ENCODE data around the gene MEF2A. TPM values are rescaled to one million over a fixed set of nuclear protein-coding genes. Genes with fewer than 3 reads are reported as not detected.
"Not testable (repeated sequence)": the region's sequence is repeated elsewhere in the genome, so short reads cannot be mapped to it uniquely, and the experiment has no call there.

Gene MEF2A
- 10 to 100 TPM; 16.5 to 20.9 TPM for total RNA-seq

DNA sequence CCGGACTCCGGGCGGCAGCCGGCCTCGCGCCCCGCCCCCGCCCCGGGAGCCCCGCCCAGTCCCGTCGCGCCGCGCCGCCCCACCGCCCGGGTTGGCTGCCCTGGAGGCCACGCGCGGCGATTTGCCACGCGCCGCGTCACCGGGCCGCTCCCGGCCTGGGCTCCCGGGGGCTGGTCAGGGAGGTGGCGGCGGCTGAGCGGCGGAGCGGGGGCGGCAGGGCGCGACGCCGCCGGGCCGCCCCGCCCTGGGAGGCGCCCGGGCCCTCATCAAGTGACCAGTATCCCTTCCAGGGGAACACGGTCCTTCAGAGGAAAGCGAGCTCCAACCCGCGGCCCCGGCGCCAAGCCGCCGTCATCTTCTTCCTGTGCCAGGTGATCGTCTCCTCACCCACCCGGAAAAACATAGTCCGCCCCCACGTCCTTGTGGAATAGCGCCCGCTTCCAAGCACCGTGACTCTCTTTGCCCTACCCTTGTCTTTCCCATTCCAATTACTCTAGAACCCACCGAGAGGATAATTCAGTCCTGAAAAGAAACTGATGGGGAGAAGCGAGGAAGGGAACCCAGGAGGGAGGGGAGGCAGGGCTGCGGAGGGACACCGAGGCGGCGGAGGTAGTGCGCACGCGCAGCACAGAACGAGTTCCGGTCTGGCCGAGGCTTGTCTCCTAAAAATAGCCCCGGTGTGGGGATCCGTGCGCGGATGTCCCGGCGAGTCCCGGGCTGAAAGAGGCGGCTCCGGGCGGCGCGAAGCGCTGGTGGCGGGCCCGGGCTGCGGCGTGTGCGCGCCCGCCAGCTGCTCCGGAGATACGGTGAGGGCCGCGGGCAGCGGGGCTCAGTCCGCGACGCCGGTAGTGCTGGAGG, at the start of gene MEF2A:
TSS of gene MEF2A (plus strand) at position 686 of the 858 bp plus-strand sequence. CDS start 67,136 bp downstream, outside the sequence.
- no peaks in the 10 kb centered on the region for H3K9me3 Mint-ChIP-seq (ENCODE audit: low read depth)
- peaks cover 21% of the 10 kb centered on the region for H3K4me1 Mint-ChIP-seq
- H3K36me3 Mint-ChIP-seq (ENCODE audit: low read depth): no peaks in the 10 kb centered on the region
- DNase-seq (peak; percentile 95), ATAC-seq (peak; percentile 84)
- ChIA-PET POLR2A (interaction anchor here (0.6 to 1.4 kb wide), 3 partner anchors 97 to 151 kb away, joined by 3 read pairs; no protein-coding TSS in a partner anchor), CTCF (no interaction called here)
- H3K27me3 Mint-ChIP-seq: no peaks in the 10 kb centered on the region
- peak within 1 kb of the TSS; percentile 96 for H3K27ac Mint-ChIP-seq
- intact Hi-C loops (cut with DNase I, micrococcal nuclease): loop anchor here (1.0 to 10.0 kb wide), 14 partner anchors 52 to 1037 kb away; partner anchors contain the start of genes LRRC28 (in 2 of the 2), ADAMTS17 (in 1 of the 2), ASB7 (in 1 of the 2) and LINS1 (in 1 of the 2)
- H3K4me3 Mint-ChIP-seq: peak within 1 kb of the TSS; percentile 98

DNA sequence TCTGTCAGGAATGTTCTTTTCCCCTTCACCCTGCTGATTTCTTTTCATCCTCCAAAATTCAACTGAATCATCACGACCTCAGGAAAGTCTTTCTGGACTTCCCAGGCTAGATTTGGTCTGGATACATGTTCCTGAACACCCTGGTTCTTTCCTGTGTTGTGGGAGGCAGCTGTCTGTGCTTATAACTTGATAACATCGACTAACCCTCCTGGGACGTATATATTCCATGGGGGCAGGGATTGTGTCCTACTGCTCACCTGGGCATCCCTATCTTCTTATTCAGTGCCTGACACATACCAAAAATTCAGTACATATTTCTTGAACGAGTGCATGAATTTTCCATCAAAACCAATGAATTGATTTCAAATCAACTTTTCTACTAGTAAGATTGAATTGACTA, 47.6 kb upstream of the MEF2A start:
- POLR2A ChIA-PET: no interaction called here
- no peak for DNase-seq
- Mint-ChIP-seq H3K27ac (no peak overlapping the region), H3K36me3 (ENCODE audit: low read depth) (no peaks in the 10 kb centered on the region), H3K9me3 (ENCODE audit: low read depth) (no peaks in the 10 kb centered on the region), H3K4me3 (no peak overlapping the region), H3K27me3 (no peaks in the 10 kb centered on the region), H3K4me1 (peaks cover 2% of the 10 kb centered on the region)
- intact Hi-C loops (cut with DNase I, micrococcal nuclease): no loop called here
- CTCF ChIA-PET: interaction anchor here (1.1 kb wide), 1 partner anchor 17 kb away, joined by 3 read pairs; no protein-coding TSS in a partner anchor
- ATAC-seq: no peak

DNA sequence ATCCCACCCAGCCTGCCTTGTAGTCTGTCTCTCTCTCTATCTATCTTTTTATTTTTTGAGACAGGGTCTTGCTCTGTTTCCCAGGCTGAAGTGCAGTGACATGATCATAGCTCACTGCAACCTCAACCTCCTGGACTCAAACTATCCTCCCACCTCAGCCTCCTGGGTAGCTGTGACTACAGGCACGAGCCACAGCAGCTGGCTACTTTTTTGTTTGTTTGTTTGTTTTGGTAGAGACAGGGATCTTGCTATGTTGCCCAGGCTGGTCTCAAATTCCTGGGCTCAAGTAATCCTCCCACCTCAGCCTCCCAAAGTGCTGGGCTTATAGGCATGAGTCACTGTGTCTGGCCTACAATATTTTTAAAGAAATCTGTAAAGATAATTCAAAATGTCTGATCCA, 46.4 kb upstream of the MEF2A start:
- H3K9me3 Mint-ChIP-seq (ENCODE audit: low read depth); ATAC-seq; DNase-seq; intact Hi-C loops (cut with DNase I, micrococcal nuclease); H3K27me3 Mint-ChIP-seq; H3K36me3 Mint-ChIP-seq (ENCODE audit: low read depth); H3K27ac Mint-ChIP-seq; H3K4me3 Mint-ChIP-seq; H3K4me1 Mint-ChIP-seq; POLR2A ChIA-PET: not testable (repeated sequence)
- CTCF ChIA-PET: interaction anchor here (0.7 kb wide), 1 partner anchor 136 kb away, joined by 3 read pairs; no protein-coding TSS in a partner anchor

DNA sequence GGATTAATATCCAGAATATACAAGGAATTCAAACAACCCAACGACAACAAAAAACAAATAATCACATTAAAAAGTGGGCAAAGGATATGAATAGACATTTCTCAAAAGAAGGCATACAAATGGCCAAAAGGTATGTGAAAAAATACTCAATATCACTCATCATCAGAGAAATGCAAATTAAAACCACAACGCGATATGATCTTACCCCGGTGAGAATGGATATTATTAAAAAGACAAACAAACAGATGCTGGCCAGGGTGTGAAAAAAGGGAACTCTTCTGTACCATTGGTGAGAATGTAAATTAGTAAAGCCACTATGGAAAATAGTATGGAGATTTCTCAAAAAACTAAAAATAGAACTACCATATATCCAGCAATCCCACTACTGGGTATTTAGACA, 43.5 kb upstream of the MEF2A start:
- H3K27ac Mint-ChIP-seq: no peak overlapping the region
- ChIA-PET CTCF (no interaction called here), POLR2A (no interaction called here)
- no peak for ATAC-seq
- H3K36me3 Mint-ChIP-seq (ENCODE audit: low read depth): no peaks in the 10 kb centered on the region
- intact Hi-C loops (cut with DNase I, micrococcal nuclease): no loop called here
- no peak for DNase-seq
- no peaks in the 10 kb centered on the region for H3K27me3 Mint-ChIP-seq
- H3K4me3 Mint-ChIP-seq: no peak overlapping the region
- peaks cover 12% of the 10 kb centered on the region for H3K4me1 Mint-ChIP-seq
- H3K9me3 Mint-ChIP-seq (ENCODE audit: low read depth): peaks cover 8% of the 10 kb centered on the region

DNA sequence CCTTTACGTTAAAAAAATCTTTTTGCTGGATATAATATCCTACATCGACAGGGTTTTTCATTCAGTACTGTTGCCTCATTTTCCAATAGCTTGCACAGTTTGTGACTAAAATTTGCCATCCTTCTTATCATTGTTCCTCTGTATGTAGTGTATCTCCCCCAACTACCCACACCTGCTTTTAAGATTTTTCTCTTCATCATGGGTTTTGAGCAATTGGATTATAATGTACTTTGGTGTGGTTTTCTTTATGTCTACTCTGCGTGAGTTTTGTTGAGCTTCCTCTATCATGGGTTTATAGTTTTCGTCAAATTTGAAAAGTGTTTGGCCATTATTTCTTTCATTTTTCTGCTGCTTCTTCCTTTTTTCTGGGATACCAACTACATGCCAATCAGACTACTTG, 39.6 kb upstream of the MEF2A start:
- CTCF ChIA-PET: no interaction called here
- intact Hi-C loops (cut with DNase I, micrococcal nuclease): no loop called here

DNA sequence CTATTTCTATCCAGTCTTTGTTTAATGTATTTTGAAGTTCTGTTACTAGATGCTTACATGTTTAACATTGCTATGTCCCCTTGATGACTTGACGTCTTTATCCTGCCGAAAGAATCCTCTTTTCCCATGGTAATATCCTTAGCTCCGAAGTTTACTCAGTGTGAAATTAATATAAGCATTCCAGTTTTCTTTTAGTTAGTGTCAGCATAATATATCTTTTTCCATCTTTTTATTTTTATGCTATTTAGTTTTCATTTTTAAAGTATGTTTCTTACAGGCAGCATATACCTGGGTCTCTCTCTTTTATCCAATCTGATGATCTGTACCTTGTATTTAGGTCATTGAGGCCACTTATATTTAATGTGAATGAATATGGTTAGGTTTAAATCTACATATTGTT, 39.1 kb upstream of the MEF2A start:
- ATAC-seq: no peak
- Mint-ChIP-seq H3K36me3 (ENCODE audit: low read depth) (peaks cover 2% of the 10 kb centered on the region), H3K9me3 (ENCODE audit: low read depth) (peaks cover 16% of the 10 kb centered on the region), H3K4me3 (no peak overlapping the region), H3K27ac (no peak overlapping the region), H3K27me3 (no peaks in the 10 kb centered on the region), H3K4me1 (peaks cover 12% of the 10 kb centered on the region)
- ChIA-PET CTCF (no interaction called here), POLR2A (no interaction called here)
- no peak for DNase-seq
- intact Hi-C loops (cut with DNase I, micrococcal nuclease): no loop called here

More for the DNA sequence above, 39.6 kb upstream of the MEF2A start:
- H3K4me3 Mint-ChIP-seq: no peak overlapping the region
- H3K36me3 Mint-ChIP-seq (ENCODE audit: low read depth): peaks cover 2% of the 10 kb centered on the region
- H3K27ac Mint-ChIP-seq: no peak overlapping the region
- POLR2A ChIA-PET: no interaction called here
- H3K9me3 Mint-ChIP-seq (ENCODE audit: low read depth): peaks cover 16% of the 10 kb centered on the region
- H3K4me1 Mint-ChIP-seq: peaks cover 12% of the 10 kb centered on the region
- peak; percentile 19 for ATAC-seq
- DNase-seq: no peak
- H3K27me3 Mint-ChIP-seq: no peaks in the 10 kb centered on the region

DNA sequence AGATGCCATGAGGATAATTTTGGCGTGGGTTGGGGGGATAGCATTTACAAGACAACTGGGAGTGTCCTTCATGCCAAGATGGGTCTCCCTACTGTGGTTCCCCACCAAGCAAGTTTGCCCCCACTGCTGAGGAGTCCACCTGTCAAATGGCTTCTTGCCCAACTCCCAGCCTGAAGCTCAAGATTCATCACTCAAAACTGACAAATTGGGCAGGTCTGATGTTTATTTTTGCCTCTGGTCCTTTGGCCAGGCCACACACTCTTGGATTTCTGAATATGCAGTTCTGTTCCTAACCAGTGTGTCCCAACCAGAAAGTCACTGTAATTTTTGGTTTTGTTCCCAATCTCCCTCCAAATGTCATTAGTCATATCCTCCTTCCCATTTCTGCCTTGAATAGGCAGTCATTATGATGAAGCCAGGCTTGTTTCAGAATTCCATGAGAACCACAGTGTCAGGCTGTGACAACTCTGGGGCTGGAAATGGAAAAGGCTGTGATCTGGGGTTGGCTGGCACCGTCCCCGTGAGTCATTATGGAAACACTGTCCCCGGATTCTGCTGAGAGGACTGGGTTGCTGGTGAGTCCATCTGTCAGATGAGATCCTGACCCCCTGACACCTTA, 29.3 kb upstream of the MEF2A start:
- ATAC-seq (no peak), DNase-seq (no peak)
- H3K27ac Mint-ChIP-seq: no peak overlapping the region
- no peaks in the 10 kb centered on the region for H3K36me3 Mint-ChIP-seq (ENCODE audit: low read depth)
- CTCF ChIA-PET: no interaction called here
- H3K4me1 Mint-ChIP-seq: no peaks in the 10 kb centered on the region
- intact Hi-C loops (cut with DNase I, micrococcal nuclease): no loop called here
- no peak overlapping the region for H3K4me3 Mint-ChIP-seq
- peaks cover 4% of the 10 kb centered on the region for H3K9me3 Mint-ChIP-seq (ENCODE audit: low read depth)
- POLR2A ChIA-PET: no interaction called here
- H3K27me3 Mint-ChIP-seq: peaks cover 3% of the 10 kb centered on the region

DNA sequence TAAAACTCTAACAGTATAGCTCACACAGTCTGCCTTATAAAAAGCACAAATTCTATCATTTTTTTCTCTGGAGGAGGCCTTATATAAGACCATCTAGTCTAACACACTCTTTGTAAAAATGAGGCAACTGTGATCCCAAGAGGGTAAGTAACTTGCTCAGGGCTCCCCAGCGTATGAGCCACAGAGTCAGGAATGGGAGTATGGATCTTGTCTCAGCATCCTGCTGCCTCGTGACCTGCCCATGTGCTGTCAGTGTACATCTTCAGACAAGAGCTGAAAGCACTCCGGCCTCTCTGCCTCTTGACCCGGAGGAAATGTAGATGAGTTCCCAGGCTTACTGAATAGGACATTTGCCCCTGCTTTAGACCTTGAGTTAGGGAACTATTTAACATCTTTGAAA, 28.4 kb upstream of the MEF2A start:
- intact Hi-C loops (cut with DNase I, micrococcal nuclease): no loop called here
- DNase-seq: no peak
- no peaks in the 10 kb centered on the region for H3K4me1 Mint-ChIP-seq
- peaks cover 2% of the 10 kb centered on the region for H3K9me3 Mint-ChIP-seq (ENCODE audit: low read depth)
- POLR2A ChIA-PET: no interaction called here
- H3K4me3 Mint-ChIP-seq: no peak overlapping the region
- ATAC-seq: no peak
- no peaks in the 10 kb centered on the region for H3K36me3 Mint-ChIP-seq (ENCODE audit: low read depth)
- H3K27ac Mint-ChIP-seq: no peak overlapping the region
- H3K27me3 Mint-ChIP-seq: peaks cover 2% of the 10 kb centered on the region
- CTCF ChIA-PET: no interaction called here

DNA sequence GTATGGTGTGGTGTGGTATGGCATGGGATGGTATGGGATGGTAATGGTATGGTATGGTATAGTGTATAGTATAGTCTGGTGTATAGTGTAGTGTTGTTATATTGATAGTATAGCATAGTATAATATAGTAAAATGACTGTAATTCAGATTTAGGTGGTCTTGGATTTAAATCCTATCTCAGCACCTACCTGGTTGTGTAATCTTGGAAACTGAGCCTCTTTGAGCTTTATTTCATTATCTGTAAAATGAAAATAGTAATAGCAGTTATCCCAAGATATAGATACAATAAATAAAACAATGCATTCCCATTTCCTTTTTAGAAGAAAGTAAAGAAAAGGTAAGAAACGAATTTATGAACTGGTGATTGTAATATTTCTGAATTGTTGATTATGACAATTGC, 27.5 kb upstream of the MEF2A start:
- intact Hi-C loops (cut with DNase I, micrococcal nuclease): no loop called here
- Mint-ChIP-seq H3K27ac (no peak overlapping the region), H3K4me1 (no peaks in the 10 kb centered on the region), H3K27me3 (no peaks in the 10 kb centered on the region), H3K36me3 (ENCODE audit: low read depth) (no peaks in the 10 kb centered on the region), H3K4me3 (no peak overlapping the region), H3K9me3 (ENCODE audit: low read depth) (no peaks in the 10 kb centered on the region)
- no peak for ATAC-seq
- DNase-seq: no peak
- CTCF ChIA-PET: no interaction called here
- POLR2A ChIA-PET: no interaction called here

DNA sequence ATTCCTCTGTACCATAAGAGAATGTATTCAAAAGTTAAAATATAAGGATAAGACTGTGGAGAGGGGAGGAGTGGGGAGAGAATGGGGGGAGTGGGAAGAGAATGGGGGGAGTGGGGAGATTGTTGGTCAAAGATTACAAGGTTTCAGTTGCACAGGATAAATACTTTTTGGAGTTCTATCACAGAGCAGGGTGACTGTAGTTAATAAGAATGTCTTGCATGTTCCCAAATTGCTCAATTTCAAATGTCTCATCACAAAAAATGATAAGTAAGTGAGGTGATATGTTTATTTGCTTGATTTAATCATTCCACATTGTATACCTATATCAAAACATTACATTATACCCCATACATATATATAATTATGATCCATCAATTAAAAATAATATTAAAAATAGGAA, 23.0 kb upstream of the MEF2A start:
- H3K27ac Mint-ChIP-seq: no peak overlapping the region
- no peaks in the 10 kb centered on the region for H3K27me3 Mint-ChIP-seq
- intact Hi-C loops (cut with DNase I, micrococcal nuclease): no loop called here
- H3K9me3 Mint-ChIP-seq (ENCODE audit: low read depth): no peaks in the 10 kb centered on the region
- CTCF ChIA-PET: no interaction called here
- POLR2A ChIA-PET: no interaction called here
- H3K4me3 Mint-ChIP-seq: no peak overlapping the region
- no peak for DNase-seq
- no peaks in the 10 kb centered on the region for H3K4me1 Mint-ChIP-seq
- no peak for ATAC-seq
- H3K36me3 Mint-ChIP-seq (ENCODE audit: low read depth): no peaks in the 10 kb centered on the region

DNA sequence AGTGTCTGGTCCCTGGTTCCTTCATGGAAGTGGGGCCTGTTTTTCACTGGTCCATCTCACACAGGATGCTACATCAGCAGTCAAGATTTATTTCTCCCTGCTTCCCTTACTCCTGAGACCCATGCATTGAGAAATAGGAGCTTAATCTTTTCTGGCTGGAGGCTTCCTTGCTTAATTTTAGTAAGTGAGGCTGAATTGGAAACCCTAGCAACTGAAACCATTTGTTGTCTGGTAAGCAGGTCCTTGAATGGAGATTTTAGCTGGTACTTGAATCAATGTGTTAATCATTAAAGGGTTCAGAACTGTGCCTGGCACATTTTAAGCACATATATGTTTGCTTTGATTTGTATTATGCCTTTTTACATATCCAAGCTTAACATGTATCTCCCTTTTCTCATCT, 20.2 kb upstream of the MEF2A start:
- no peak overlapping the region for H3K27ac Mint-ChIP-seq
- DNase-seq (no peak), ATAC-seq (no peak)
- CTCF ChIA-PET: no interaction called here
- no peaks in the 10 kb centered on the region for H3K36me3 Mint-ChIP-seq (ENCODE audit: low read depth)
- POLR2A ChIA-PET: no interaction called here
- peaks cover 11% of the 10 kb centered on the region for H3K4me1 Mint-ChIP-seq
- H3K27me3 Mint-ChIP-seq: no peaks in the 10 kb centered on the region
- no peak overlapping the region for H3K4me3 Mint-ChIP-seq
- no peaks in the 10 kb centered on the region for H3K9me3 Mint-ChIP-seq (ENCODE audit: low read depth)
- intact Hi-C loops (cut with DNase I, micrococcal nuclease): no loop called here

All from activated CD4-positive, alpha-beta T cell treated with anti-CD3 and anti-CD28 coated beads for 36 hours (primary cell).